ENCODE data around the gene RICTOR. TPM values are rescaled to one million over a fixed set of nuclear protein-coding genes. Genes with fewer than 3 reads are reported as not detected.

The RICTOR gene
- total RNA-seq, 4 donors from 2014 or later, result 47.8 to 87.5 (median 51.2) TPM

DNA sequence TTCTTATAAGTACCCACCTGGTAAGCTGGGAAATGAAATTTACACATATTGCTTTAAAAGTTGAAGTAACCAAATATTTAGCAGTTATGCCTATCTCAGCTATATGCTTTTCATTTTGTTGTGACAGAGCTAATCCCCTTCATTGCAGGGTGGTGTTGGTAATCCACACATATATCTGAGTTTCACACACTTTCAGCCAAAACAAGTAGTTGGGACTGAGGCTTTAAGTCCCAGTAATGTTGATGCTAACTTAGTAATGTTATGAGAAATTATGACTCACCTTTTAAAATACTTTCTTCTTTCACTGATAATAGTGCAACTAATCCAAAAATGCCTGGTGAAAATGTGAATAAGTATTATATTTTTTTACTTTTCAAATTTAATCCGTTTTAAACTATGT is 19.2 kb upstream of the RICTOR start:
- Histone ChIP-seq H3K9me3 (no peaks in the 10 kb centered on the region), H3K27ac (no peak overlapping the region), H3K36me3 (no peaks in the 10 kb centered on the region), H3K27me3 (no peaks in the 10 kb centered on the region), H3K4me1 (no peaks in the 10 kb centered on the region), H3K4me3 (replicated peaks in 1 of 3) (no peak overlapping the region)
- WGBS, 2 donors, result 72 to 78% methylated on average over 1 of the region's 1 CpG
- TF ChIP-seq, protein P1, sequence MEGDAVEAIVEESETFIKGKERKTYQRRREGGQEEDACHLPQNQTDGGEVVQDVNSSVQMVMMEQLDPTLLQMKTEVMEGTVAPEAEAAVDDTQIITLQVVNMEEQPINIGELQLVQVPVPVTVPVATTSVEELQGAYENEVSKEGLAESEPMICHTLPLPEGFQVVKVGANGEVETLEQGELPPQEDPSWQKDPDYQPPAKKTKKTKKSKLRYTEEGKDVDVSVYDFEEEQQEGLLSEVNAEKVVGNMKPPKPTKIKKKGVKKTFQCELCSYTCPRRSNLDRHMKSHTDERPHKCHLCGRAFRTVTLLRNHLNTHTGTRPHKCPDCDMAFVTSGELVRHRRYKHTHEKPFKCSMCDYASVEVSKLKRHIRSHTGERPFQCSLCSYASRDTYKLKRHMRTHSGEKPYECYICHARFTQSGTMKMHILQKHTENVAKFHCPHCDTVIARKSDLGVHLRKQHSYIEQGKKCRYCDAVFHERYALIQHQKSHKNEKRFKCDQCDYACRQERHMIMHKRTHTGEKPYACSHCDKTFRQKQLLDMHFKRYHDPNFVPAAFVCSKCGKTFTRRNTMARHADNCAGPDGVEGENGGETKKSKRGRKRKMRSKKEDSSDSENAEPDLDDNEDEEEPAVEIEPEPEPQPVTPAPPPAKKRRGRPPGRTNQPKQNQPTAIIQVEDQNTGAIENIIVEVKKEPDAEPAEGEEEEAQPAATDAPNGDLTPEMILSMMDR (IDR thresholded peaks at IDR 0.05), result no peak
- no peak for TF ChIP-seq POLR2A (IDR thresholded peaks at IDR 0.05)
- intact Hi-C loops (cut with DNase I), result no loop called here
- DNase-seq, result no peak

DNA sequence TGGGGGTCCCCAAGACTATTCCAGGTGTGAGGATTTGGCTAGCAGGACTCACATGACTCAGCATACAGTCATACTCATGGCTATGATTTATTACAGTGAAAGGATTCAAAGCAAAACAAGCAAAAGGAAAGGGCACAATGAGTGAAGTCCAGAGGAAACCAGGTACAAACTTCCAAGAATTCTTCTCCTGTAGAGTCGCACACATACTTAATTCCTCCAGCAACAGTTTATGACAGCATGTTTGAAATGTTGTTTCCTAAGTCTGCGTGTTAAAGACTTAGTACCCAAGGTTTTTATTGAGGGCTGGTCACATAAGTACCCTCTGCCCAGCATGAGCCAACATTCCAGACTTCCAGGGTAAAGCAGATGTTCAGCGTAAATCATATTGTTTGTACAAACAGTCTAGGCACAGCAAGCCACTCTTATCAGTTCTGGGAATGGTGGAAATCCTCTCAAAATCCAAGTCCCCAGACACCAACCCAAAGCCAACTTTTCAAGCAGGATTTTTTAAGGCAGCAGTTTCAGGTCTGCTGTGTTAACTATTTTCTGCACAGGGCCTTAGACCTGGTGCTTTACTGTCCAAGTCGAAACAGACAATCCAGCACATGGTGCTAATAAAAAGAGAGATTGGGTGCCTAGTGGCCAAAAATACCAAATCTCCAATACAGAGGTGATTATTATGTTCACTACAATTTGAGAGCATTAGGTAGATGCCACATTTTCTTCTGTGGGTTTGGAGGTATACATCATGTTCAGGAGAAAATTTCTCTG is 18.6 kb upstream of the RICTOR start:
- intact Hi-C loops (cut with DNase I), result no loop called here
- H3K27me3 ChIP-seq, result no peaks in the 10 kb centered on the region
- H3K27ac ChIP-seq, result no peak overlapping the region
- H3K36me3 ChIP-seq, result no peaks in the 10 kb centered on the region
- H3K4me3 ChIP-seq (replicated peaks in 1 of 3), result no peak overlapping the region
- TF ChIP-seq, protein P1 (IDR thresholded peaks at IDR 0.05), result no peak
- TF ChIP-seq POLR2A (IDR thresholded peaks at IDR 0.05), result no peak
- DNase-seq, result no peak
- 50% methylated on average over 4 of the region's 4 CpGs for WGBS, 2 donors
- no peaks in the 10 kb centered on the region for H3K4me1 ChIP-seq
- H3K9me3 ChIP-seq, result no peaks in the 10 kb centered on the region

DNA sequence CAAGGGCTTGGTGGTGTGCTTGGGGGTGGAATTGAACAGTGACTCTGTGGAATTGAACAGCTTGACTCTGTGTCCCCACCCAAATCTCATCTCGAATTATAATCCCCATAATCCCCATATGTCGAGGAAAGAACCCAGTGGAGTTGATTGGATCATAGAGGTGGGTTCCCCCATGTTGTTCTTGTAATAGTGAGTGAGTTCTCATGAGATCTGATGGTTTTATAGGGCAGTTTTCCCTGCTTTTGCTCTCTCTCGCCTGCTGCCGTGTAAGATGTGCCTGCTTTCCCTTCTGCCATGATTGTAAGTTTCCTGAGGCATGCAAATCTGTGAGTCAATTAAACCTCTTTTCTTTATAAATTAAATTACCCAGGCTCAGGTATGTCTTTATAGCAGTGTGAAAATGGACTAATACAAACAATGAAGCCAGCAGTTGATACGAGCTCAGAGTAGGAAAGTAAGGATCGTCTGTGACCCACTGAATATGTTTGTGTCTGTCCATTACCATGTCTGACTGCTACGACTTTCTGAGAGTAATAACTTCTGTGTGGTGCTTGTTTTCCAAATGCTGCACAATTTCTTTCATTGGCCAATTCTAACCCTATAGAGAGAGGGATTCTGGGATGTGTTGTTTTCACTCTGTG is 17.9 kb upstream of the RICTOR start:
- DNase-seq, result no peak
- Histone ChIP-seq H3K9me3 (no peaks in the 10 kb centered on the region), H3K36me3 (no peaks in the 10 kb centered on the region), H3K27ac (no peak overlapping the region), H3K4me1 (no peaks in the 10 kb centered on the region), H3K27me3 (no peaks in the 10 kb centered on the region), H3K4me3 (replicated peaks in 1 of 3) (no peak overlapping the region)
- TF ChIP-seq POLR2A (IDR thresholded peaks at IDR 0.05), result no peak
- TF ChIP-seq, protein P1 (IDR thresholded peaks at IDR 0.05), result no peak
- 83 to 85% methylated on average over 7 of the region's 7 CpGs for WGBS, 2 donors
- intact Hi-C loops (cut with DNase I), result no loop called here

DNA sequence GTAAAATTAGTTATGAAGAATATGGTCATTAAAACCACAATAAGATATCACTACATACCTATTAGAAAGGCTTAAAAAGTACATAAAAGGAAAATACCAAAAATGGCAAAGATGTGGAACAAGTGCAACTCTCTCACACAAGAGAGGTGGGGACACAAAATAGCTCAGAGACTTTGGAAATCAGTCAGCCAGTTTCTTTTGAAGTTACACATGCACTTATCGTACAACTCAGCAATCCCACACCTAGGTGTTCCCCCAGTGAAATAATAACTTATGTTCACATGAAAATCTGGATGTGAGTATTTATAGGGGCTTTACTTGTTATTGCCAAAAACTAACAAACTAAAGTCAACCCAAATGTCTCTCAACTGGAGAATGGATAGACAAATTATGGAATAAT is 9.8 kb upstream of the RICTOR start:
- intact Hi-C loops (cut with DNase I), result no loop called here
- no peaks in the 10 kb centered on the region for H3K36me3 ChIP-seq
- no peak for DNase-seq
- no peaks in the 10 kb centered on the region for H3K4me1 ChIP-seq
- H3K27me3 ChIP-seq, result no peaks in the 10 kb centered on the region
- H3K9me3 ChIP-seq, result no peaks in the 10 kb centered on the region
- TF ChIP-seq, protein P1 (IDR thresholded peaks at IDR 0.05), result no peak
- no peak for TF ChIP-seq POLR2A (IDR thresholded peaks at IDR 0.05)
- H3K27ac ChIP-seq, result no peak overlapping the region
- H3K4me3 ChIP-seq (replicated peaks in 1 of 3), result no peak overlapping the region
- 80 to 93% methylated on average over 1 of the region's 1 CpG for WGBS, 2 donors

DNA sequence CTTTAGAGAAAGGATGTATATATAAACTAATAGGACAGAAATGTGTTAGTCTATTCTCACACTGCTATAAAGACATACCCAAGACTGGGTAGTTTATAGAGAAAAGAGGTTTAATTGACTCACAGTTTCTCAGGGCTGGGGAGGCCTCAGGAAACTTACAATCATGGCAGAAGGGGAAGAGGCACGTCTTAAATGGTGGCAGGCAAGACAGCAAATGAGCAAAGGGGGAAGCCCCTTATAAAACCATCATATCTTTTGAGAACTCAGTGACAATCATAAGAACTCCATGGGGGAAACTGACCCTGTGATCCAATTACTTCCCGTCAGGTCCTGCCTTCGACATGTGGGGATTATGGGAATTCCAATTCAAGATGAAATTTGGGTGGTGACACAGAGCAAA is 8.8 kb upstream of the RICTOR start:
- Histone ChIP-seq H3K27me3 (no peaks in the 10 kb centered on the region), H3K4me1 (no peaks in the 10 kb centered on the region), H3K4me3 (replicated peaks in 1 of 3) (no peak overlapping the region), H3K27ac (no peak overlapping the region), H3K9me3 (no peaks in the 10 kb centered on the region), H3K36me3 (no peaks in the 10 kb centered on the region)
- intact Hi-C loops (cut with DNase I), result no loop called here
- no peak for DNase-seq
- TF ChIP-seq, protein P1 (IDR thresholded peaks at IDR 0.05), result no peak
- TF ChIP-seq POLR2A (IDR thresholded peaks at IDR 0.05), result no peak
- WGBS, 2 donors, result 95% methylated on average over 3 of the region's 3 CpGs
